SK-N-SH treated with all-trans-retinoic acid at 6 μM for 48 hours (cell line): ENCODE data around the gene MIA2.
A peak's percentile ranks its signal among the peaks of the same experiment; 100 is the strongest.

Experiments
- ATAC-seq: fragments of 200-7000 bp; cut with Tn5 transposase; 3 replicates; pipeline ENCODE4 v1.9.1; 2020; ENCODE audit warnings: mild to moderate bottlenecking, moderate library complexity
- ARNTL ChIP-seq: fragments of 450-650 bp; formaldehyde crosslinking; IDR thresholded peaks from 2 replicates; pipeline ENCODE4 v1.5.0; 2020; ENCODE audit warnings: low read depth, mild to moderate bottlenecking, moderate library complexity, borderline replicate concordance
- CSDC2 ChIP-seq: fragments of 250-450 bp; sonication (Bioruptor Pico); IDR thresholded peaks from 2 replicates; pipeline ENCODE4 v1.5.0; 2020; ENCODE audit warnings: mild to moderate bottlenecking, moderate library complexity
- ESRRG ChIP-seq: fragments of 250-450 bp; sonication (Bioruptor Pico); IDR thresholded peaks from 2 replicates; pipeline ENCODE4 v1.6.1; 2021; ENCODE audit warnings: mild to moderate bottlenecking
- GLIS3 ChIP-seq: fragments of 250-450 bp; sonication (Bioruptor Pico); IDR thresholded peaks from 2 replicates; pipeline ENCODE4 v1.5.0; 2020; ENCODE audit warnings: mild to moderate bottlenecking, moderate library complexity
- ISL1 ChIP-seq: fragments of 250-450 bp; sonication (Bioruptor Pico); IDR thresholded peaks from 2 replicates; pipeline ENCODE4 v2.1.2; 2022; ENCODE audit warnings: mild to moderate bottlenecking, moderate library complexity
- OSR1 ChIP-seq: fragments of 250-450 bp; sonication (Bioruptor Pico); IDR thresholded peaks from 2 replicates; pipeline ENCODE4 v1.8.0; 2022; ENCODE audit warnings: moderate library complexity, mild to moderate bottlenecking, inconsistent platforms
- PPARA ChIP-seq: fragments of 250-450 bp; sonication (Bioruptor Pico); IDR thresholded peaks from 2 replicates; pipeline ENCODE4 v1.5.0; 2020; ENCODE audit warnings: mild to moderate bottlenecking, borderline replicate concordance
- SNAI2 ChIP-seq: fragments of 250-450 bp; sonication (Bioruptor Pico); IDR thresholded peaks from 2 replicates; pipeline ENCODE4 v1.5.0; 2020; ENCODE audit warnings: mild to moderate bottlenecking, moderate library complexity
- TCF4 ChIP-seq: fragments of 250-450 bp; sonication (Bioruptor Pico); IDR thresholded peaks from 2 replicates; pipeline ENCODE4 v1.8.0; 2021; ENCODE audit warnings: mild to moderate bottlenecking, moderate library complexity, borderline replicate concordance
- TOX ChIP-seq: fragments of 250-450 bp; sonication (Bioruptor Pico); IDR thresholded peaks from 2 replicates; pipeline ENCODE4 v1.8.0; 2021; ENCODE audit warnings: mild to moderate bottlenecking, moderate library complexity, borderline replicate concordance
- ZC3H10 ChIP-seq: fragments of 250-450 bp; sonication (Bioruptor Pico); IDR thresholded peaks from 2 replicates; pipeline ENCODE4 v1.5.1; 2021; ENCODE audit warnings: mild to moderate bottlenecking, moderate library complexity
- ZFP3 ChIP-seq: fragments of 250-450 bp; sonication (Bioruptor Pico); IDR thresholded peaks from 2 replicates; pipeline ENCODE4 v1.5.0; 2020; ENCODE audit warnings: mild to moderate bottlenecking, moderate library complexity
- ZFP30 ChIP-seq: fragments of 450-650 bp; formaldehyde crosslinking; IDR thresholded peaks from 2 replicates; pipeline ENCODE4 v1.5.0; 2022; ENCODE audit warnings: mild to moderate bottlenecking, moderate library complexity
- ZNF565 ChIP-seq: fragments of 450-650 bp; formaldehyde crosslinking; conservative IDR thresholded peaks from 2 replicates; pipeline ENCODE4 v1.5.0; 2020; ENCODE audit warnings: low read depth, mild to moderate bottlenecking, moderate library complexity
- ZNF8 ChIP-seq: fragments of 450-650 bp; formaldehyde crosslinking; IDR thresholded peaks from 2 replicates; pipeline ENCODE4 v1.5.0; 2020; ENCODE audit warnings: mild to moderate bottlenecking, moderate library complexity
- TF ChIP-seq, protein P1 (sequence below): fragments of 250-450 bp; sonication (Bioruptor Pico); IDR thresholded peaks from 2 replicates; pipeline ENCODE4 v1.5.1; 2021; ENCODE audit warnings: mild to moderate bottlenecking, moderate library complexity
- TF ChIP-seq, protein P2 (sequence below): fragments of 250-450 bp; sonication (Bioruptor Pico); IDR thresholded peaks from 2 replicates; pipeline ENCODE4 v1.8.0; 2021; ENCODE audit warnings: low read depth, mild to moderate bottlenecking, moderate library complexity, borderline replicate concordance
- TF ChIP-seq, protein P3 (sequence below): fragments of 250-450 bp; sonication (Bioruptor Pico); IDR thresholded peaks from 2 replicates; pipeline ENCODE4 v1.8.0; 2020; ENCODE audit warnings: mild to moderate bottlenecking, moderate library complexity, borderline replicate concordance
- TF ChIP-seq, protein P4 (sequence below): fragments of 250-450 bp; sonication (Bioruptor Pico); IDR thresholded peaks from 2 replicates; pipeline ENCODE4 v1.5.0; 2020; ENCODE audit warnings: mild to moderate bottlenecking, moderate library complexity
- TF ChIP-seq, protein P5 (sequence below): fragments of 250-450 bp; sonication (Bioruptor Pico); IDR thresholded peaks from 2 replicates; pipeline ENCODE4 v1.5.1; 2020; ENCODE audit warnings: low read depth, mild to moderate bottlenecking, moderate library complexity

The MIA2 gene

DNA sequence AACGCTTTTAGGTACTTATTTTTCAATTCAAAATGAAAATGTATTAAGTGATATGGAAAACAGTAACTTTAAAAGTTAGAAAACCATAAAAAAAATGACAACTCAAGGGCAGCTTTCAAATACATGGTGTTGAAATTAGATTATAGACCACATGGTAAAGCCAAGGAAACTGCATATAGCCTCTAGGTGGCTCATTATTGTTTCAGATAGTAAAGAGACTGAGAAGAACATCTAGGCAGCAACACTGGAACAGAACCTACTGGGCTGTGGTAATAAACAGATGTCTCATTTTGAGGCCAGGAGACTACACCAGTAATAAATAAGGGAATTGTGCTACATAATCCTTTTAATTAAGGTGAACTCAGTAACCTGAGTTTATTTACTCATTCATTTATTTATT lies 185.6 kb downstream of the MIA2 start:
- TF ChIP-seq, protein P1, sequence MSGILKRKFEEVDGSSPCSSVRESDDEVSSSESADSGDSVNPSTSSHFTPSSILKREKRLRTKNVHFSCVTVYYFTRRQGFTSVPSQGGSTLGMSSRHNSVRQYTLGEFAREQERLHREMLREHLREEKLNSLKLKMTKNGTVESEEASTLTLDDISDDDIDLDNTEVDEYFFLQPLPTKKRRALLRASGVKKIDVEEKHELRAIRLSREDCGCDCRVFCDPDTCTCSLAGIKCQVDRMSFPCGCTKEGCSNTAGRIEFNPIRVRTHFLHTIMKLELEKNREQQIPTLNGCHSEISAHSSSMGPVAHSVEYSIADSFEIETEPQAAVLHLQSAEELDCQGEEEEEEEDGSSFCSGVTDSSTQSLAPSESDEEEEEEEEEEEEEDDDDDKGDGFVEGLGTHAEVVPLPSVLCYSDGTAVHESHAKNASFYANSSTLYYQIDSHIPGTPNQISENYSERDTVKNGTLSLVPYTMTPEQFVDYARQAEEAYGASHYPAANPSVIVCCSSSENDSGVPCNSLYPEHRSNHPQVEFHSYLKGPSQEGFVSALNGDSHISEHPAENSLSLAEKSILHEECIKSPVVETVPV (CRISPR knock-in tag): no peak
- TF ChIP-seq, protein P2, sequence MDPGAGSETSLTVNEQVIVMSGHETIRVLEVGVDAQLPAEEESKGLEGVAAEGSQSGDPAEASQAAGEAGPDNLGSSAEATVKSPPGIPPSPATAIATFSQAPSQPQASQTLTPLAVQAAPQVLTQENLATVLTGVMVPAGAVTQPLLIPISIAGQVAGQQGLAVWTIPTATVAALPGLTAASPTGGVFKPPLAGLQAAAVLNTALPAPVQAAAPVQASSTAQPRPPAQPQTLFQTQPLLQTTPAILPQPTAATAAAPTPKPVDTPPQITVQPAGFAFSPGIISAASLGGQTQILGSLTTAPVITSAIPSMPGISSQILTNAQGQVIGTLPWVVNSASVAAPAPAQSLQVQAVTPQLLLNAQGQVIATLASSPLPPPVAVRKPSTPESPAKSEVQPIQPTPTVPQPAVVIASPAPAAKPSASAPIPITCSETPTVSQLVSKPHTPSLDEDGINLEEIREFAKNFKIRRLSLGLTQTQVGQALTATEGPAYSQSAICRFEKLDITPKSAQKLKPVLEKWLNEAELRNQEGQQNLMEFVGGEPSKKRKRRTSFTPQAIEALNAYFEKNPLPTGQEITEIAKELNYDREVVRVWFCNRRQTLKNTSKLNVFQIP (CRISPR knock-in tag): no peak
- TF ChIP-seq ARNTL (CRISPR knock-in tag) (no peak), TCF4 (CRISPR knock-in tag) (no peak), ESRRG (CRISPR knock-in tag) (no peak), CSDC2 (no peak), ZFP3 (CRISPR knock-in tag) (no peak), OSR1 (no peak), GLIS3 (CRISPR knock-in tag) (no peak), ZNF565 (no peak), ZFP30 (CRISPR knock-in tag) (no peak)
- TF ChIP-seq, protein P3, sequence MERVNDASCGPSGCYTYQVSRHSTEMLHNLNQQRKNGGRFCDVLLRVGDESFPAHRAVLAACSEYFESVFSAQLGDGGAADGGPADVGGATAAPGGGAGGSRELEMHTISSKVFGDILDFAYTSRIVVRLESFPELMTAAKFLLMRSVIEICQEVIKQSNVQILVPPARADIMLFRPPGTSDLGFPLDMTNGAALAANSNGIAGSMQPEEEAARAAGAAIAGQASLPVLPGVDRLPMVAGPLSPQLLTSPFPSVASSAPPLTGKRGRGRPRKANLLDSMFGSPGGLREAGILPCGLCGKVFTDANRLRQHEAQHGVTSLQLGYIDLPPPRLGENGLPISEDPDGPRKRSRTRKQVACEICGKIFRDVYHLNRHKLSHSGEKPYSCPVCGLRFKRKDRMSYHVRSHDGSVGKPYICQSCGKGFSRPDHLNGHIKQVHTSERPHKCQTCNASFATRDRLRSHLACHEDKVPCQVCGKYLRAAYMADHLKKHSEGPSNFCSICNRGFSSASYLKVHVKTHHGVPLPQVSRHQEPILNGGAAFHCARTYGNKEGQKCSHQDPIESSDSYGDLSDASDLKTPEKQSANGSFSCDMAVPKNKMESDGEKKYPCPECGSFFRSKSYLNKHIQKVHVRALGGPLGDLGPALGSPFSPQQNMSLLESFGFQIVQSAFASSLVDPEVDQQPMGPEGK (CRISPR knock-in tag): no peak
- peak; percentile 54; the same call in 1 of the 3 replicates for ATAC-seq

DNA sequence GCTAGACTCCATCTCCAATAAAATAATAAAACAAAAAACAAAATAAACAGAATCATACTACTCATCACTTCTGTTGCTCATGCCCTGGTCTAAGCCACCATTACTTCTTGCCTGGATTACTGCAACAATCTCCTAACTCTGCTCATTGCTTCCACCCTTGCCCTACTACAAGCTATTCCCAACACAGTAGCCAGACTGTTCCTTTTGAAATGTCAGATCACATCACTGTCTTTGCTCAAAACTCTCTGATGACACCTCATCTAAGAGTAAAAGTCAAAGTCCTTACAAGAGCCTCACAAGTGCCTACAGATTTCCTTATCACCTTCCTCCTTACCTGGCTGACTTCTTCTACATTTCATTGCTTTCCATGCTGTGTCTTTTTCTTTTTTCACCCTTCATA lies 188.5 kb downstream of the MIA2 start:
- TF ChIP-seq SNAI2 (CRISPR knock-in tag) (no peak), ARNTL (CRISPR knock-in tag) (no peak), ISL1 (CRISPR knock-in tag) (no peak), CSDC2 (no peak), ZNF565 (no peak)
- TF ChIP-seq, protein P4, sequence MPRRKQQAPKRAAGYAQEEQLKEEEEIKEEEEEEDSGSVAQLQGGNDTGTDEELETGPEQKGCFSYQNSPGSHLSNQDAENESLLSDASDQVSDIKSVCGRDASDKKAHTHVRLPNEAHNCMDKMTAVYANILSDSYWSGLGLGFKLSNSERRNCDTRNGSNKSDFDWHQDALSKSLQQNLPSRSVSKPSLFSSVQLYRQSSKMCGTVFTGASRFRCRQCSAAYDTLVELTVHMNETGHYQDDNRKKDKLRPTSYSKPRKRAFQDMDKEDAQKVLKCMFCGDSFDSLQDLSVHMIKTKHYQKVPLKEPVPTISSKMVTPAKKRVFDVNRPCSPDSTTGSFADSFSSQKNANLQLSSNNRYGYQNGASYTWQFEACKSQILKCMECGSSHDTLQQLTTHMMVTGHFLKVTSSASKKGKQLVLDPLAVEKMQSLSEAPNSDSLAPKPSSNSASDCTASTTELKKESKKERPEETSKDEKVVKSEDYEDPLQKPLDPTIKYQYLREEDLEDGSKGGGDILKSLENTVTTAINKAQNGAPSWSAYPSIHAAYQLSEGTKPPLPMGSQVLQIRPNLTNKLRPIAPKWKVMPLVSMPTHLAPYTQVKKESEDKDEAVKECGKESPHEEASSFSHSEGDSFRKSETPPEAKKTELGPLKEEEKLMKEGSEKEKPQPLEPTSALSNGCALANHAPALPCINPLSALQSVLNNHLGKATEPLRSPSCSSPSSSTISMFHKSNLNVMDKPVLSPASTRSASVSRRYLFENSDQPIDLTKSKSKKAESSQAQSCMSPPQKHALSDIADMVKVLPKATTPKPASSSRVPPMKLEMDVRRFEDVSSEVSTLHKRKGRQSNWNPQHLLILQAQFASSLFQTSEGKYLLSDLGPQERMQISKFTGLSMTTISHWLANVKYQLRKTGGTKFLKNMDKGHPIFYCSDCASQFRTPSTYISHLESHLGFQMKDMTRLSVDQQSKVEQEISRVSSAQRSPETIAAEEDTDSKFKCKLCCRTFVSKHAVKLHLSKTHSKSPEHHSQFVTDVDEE: no peak
- TF ChIP-seq, protein P1 (CRISPR knock-in tag): no peak
- ATAC-seq: no peak

DNA sequence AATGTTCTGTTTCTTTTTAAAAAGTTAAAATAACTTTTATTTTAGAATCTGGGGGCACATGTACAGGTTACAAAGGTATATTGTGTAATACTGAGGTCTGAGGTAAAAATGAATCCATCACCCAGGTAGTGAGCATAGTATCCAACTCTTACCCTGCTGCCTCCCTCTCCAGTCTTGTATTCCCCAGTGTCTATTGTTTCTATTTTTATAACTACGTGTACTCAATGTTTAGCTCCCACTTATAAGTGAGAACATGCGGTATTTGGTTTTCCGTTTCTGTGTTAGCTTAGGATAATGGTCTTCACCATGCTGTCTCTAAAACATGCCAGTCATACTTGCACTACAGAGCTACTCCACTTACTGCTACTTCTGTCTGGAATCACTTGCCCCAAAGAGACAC lies 190.1 kb downstream of the MIA2 start:
- ATAC-seq: no peak
- no peak for TF ChIP-seq ZFP30 (CRISPR knock-in tag)
- no peak for TF ChIP-seq OSR1
- no peak for TF ChIP-seq TOX (CRISPR knock-in tag)
- TF ChIP-seq CSDC2: no peak
- TF ChIP-seq ZNF565: no peak
- TF ChIP-seq, protein P2 (CRISPR knock-in tag): no peak
- TF ChIP-seq, protein P5, sequence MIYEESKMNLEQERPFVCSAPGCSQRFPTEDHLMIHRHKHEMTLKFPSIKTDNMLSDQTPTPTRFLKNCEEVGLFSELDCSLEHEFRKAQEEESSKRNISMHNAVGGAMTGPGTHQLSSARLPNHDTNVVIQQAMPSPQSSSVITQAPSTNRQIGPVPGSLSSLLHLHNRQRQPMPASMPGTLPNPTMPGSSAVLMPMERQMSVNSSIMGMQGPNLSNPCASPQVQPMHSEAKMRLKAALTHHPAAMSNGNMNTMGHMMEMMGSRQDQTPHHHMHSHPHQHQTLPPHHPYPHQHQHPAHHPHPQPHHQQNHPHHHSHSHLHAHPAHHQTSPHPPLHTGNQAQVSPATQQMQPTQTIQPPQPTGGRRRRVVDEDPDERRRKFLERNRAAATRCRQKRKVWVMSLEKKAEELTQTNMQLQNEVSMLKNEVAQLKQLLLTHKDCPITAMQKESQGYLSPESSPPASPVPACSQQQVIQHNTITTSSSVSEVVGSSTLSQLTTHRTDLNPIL: no peak
- TF ChIP-seq ZC3H10 (CRISPR knock-in tag): no peak
- no peak for TF ChIP-seq PPARA (CRISPR knock-in tag)
- TF ChIP-seq SNAI2 (CRISPR knock-in tag): no peak
- TF ChIP-seq ZNF8 (CRISPR knock-in tag): no peak
- TF ChIP-seq, protein P1 (CRISPR knock-in tag): no peak
- TF ChIP-seq, protein P3 (CRISPR knock-in tag): no peak
- no peak for TF ChIP-seq ISL1 (CRISPR knock-in tag)
- no peak for TF ChIP-seq TCF4 (CRISPR knock-in tag)
